T-cell (primary cell): ENCODE data around the gene RALGAPB. TPM values are rescaled to one million over a fixed set of nuclear protein-coding genes. Genes with fewer than 3 reads are reported as not detected.

Experiments used
- ATAC-seq, 4 experiments: fragments of 200-7000 bp in 3 of 4; fragments of 150-1000 bp in 1 of 4; cut with Tn5 transposase; replicated peaks in 1 of 4; 1 replicate in 3 of 4; 2 replicates in 1 of 4; pipeline ENCODE4 v1.10.0; 2021; ENCODE audit warnings: moderate library complexity in 3 of 4, mild to moderate bottlenecking in 2 of 4, moderate number of reproducible peaks in 1 of 4
- CTCF ChIA-PET, 2 donors: fragments of 300-600 bp; sonication (Branson Sonifier 250); formaldehyde crosslinking; loops; one replicate each; lab custom pipeline; 2022; ENCODE audit warnings: antibody characterized with exemption in 2 of 2; lab: Charles Lee
- POLR2A ChIA-PET, 2 donors: fragments of 300-600 bp; sonication (Branson Sonifier 250); formaldehyde crosslinking; loops; one replicate each; lab custom pipeline; 2022; ENCODE audit warnings: antibody characterized with exemption in 2 of 2; lab: Charles Lee
- DNase-seq, 35 experiments: peaks; one replicate each; pipeline versions ENCODE4 v3.0.0 to v3.0.0-alpha.2; 2013 to 2023
- H3K27ac ChIP-seq: one replicate; pipeline ENCODE4 v1.5.1; 2013; ENCODE audit warnings: low read length
- H3K27me3 ChIP-seq, 2 experiments: replicated peaks in 1 of 2; 1 replicate in 1 of 2; 2 replicates in 1 of 2; pipeline versions ENCODE4 v1.6.1 to v1.7.0; 2013; ENCODE audit warnings: low read length in 1 of 2, mixed read lengths in 1 of 2; ENCODE audit not compliant: control insufficient read depth in 2 of 2, insufficient read depth in 2 of 2; ENCODE audit errors: extremely low read depth in 1 of 2
- H3K36me3 ChIP-seq, 2 donors: 1 replicate in 1 of 2; 2 replicates in 1 of 2; pipeline versions ENCODE4 v1.6.1 to v1.7.0; 2013; ENCODE audit warnings: low read length in 1 of 2; ENCODE audit not compliant: control insufficient read depth in 2 of 2, insufficient read depth in 1 of 2; ENCODE audit errors: extremely low read depth in 1 of 2
- H3K4me1 ChIP-seq, 2 experiments: 1 replicate in 1 of 2; 2 replicates in 1 of 2; pipeline versions ENCODE4 v1.6.1 to v1.7.0; 2013; ENCODE audit warnings: low read length in 2 of 2, mixed read lengths in 1 of 2; ENCODE audit not compliant: insufficient read depth in 2 of 2, control insufficient read depth in 1 of 2; ENCODE audit errors: extremely low read depth in 1 of 2
- H3K4me3 ChIP-seq, 2 donors: 1 replicate in 1 of 2; 2 replicates in 1 of 2; pipeline versions ENCODE4 v1.5.1 to v1.7.0; 2013; ENCODE audit warnings: mild to moderate bottlenecking in 2 of 2, low read length in 1 of 2, moderate library complexity in 1 of 2; ENCODE audit not compliant: control insufficient read depth in 1 of 2; ENCODE audit errors: extremely low read depth in 1 of 2
- H3K9me3 ChIP-seq: 2 replicates; pipeline ENCODE4 v1.7.0; 2013
- H3K27ac Mint-ChIP-seq, 2 donors: one replicate each; pipeline ENCODE4 v1.8.0; 2020 to 2021; ENCODE audit warnings: mild to moderate bottlenecking in 2 of 2, mixed read lengths in 2 of 2
- H3K27me3 Mint-ChIP-seq, 2 donors: one replicate each; pipeline ENCODE4 v1.8.0; 2021 to 2022; ENCODE audit warnings: mixed read lengths in 2 of 2
- H3K36me3 Mint-ChIP-seq: one replicate; pipeline ENCODE4 v1.8.0; 2021; ENCODE audit warnings: mixed read lengths
- H3K4me1 Mint-ChIP-seq, 3 donors: one replicate each; pipeline ENCODE4 v1.8.0; 2020 to 2022; ENCODE audit warnings: mixed read lengths in 3 of 3, mild to moderate bottlenecking in 1 of 3
- H3K4me3 Mint-ChIP-seq, 3 donors: one replicate each; pipeline ENCODE4 v1.8.0; 2020 to 2022; ENCODE audit warnings: mild to moderate bottlenecking in 3 of 3, mixed read lengths in 3 of 3, moderate library complexity in 3 of 3
- H3K9me3 Mint-ChIP-seq, 3 donors: one replicate each; pipeline ENCODE4 v1.8.0; 2020 to 2022; ENCODE audit warnings: mixed read lengths in 3 of 3
- WGBS: methylation state at CpG from one replicate; pipeline ENCODE4 v1.1.5; 2013; ENCODE audit warnings: missing lambda C conversion rate; ENCODE audit not compliant: insufficient coverage; 5-methylcytosine and 5-hydroxymethylcytosine counted together
- total RNA-seq, 35 experiments: library from RNA in 6 of 35; stranded (reverse) in 6 of 35; fragments of 120-200 nt in 1 of 35; gene quantifications; one replicate each; pipeline versions ENCODE4 v1.2.1 to v1.2.4 and lab custom pipeline; 2013 to 2026

RALGAPB gene
- total RNA-seq, 5 donors from 2014 or later (not counting 1 experiment from before 2014, with no cell fraction given), result 42.7 to 50.1 (median 46.1) TPM

DNA sequence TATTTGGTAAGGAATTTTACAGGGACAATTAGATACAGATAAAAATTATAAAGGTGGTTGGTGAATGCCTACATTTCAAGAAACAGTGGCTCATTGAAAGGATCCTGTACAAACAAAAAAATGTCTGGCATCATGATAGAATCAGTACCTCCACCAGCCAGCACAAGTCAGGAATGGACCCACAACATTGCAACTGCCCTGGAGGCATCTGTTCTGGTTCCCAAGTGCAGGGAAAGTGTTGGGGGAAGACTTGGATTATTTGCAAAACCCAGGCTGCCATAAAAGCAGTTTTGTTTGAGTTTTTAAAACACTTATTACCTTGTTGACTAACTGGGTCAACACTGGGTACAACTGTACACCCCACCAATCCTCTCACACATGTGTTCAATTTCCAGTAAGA is 153.3 kb downstream of the RALGAPB start:
- Mint-ChIP-seq H3K4me3 (no peak overlapping the region), H3K9me3 (peaks cover 0 to 11% (median 4%) of the 10 kb centered on the region in 3 donors), H3K27ac (no peak overlapping the region), H3K27me3 (peaks cover 5 to 11% of the 10 kb centered on the region in 2 donors), H3K4me1 (no peaks in the 10 kb centered on the region), H3K36me3 (no peaks in the 10 kb centered on the region)
- no peak for ATAC-seq
- ChIA-PET CTCF (no interaction called here), POLR2A (no interaction called here)
- Histone ChIP-seq H3K36me3 (no peaks in the 10 kb centered on the region), H3K27ac (no peak overlapping the region), H3K4me1 (no peaks in the 10 kb centered on the region), H3K9me3 (no peaks in the 10 kb centered on the region), H3K27me3 (peaks cover 2 to 18% of the 10 kb centered on the region in 2 experiments), H3K4me3 (no peak overlapping the region)
- DNase-seq, result no peak

DNA sequence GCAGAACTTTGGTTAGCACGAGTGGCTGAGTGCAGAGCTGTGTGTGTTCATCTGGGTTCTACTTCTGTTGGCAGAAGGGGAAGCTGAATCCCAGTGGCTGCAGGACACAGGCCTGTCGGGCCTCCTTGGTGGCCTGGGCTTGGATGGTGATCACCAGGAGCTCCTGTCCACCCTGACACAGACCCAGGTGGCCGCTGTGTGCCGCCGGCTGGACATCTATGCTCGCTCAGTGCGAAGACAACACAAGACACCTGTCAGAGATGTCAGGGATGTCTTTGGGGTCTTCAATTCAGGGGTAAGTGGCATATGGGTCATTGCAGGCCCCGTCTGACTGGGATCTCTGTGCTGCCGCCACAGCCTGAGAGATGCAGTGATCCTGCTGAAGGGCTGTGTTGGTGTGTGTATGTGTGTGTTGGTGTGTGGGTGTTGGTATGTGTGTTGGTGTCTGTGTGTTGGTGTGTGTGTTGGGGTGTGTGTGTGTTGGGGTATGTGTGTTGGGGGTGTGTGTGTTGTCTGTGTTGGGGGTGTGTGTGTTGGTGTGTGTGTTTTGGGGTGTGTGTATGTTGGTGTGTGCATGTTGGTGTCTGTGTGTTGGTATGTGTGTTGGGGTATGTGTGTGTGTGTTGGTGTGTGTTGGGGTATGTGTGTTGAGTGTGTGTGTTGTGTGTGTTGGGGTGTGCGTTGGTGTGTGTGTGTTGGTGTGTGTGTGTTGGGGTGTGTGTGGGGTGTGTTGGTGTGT is 154.4 kb downstream of the RALGAPB start:
- ChIA-PET CTCF (no interaction called here), POLR2A (no interaction called here)
- no peaks in the 10 kb centered on the region for H3K36me3 Mint-ChIP-seq
- no peak overlapping the region for H3K4me3 Mint-ChIP-seq
- no peak overlapping the region for H3K4me3 ChIP-seq
- no peaks in the 10 kb centered on the region for H3K36me3 ChIP-seq
- 77% methylated on average over 6 of the region's 10 CpGs for WGBS
- DNase-seq (no peak), ATAC-seq (no peak)
- H3K9me3 ChIP-seq, result no peaks in the 10 kb centered on the region
- H3K4me1 ChIP-seq, result no peaks in the 10 kb centered on the region
- H3K4me1 Mint-ChIP-seq, result no peaks in the 10 kb centered on the region
- H3K27ac ChIP-seq, result no peak overlapping the region
- H3K27me3 Mint-ChIP-seq, result peaks cover 1 to 6% of the 10 kb centered on the region in 2 donors
- peaks cover 0 to 11% (median 4%) of the 10 kb centered on the region in 3 donors for H3K9me3 Mint-ChIP-seq
- H3K27me3 ChIP-seq, result peaks cover 0 to 18% of the 10 kb centered on the region in 2 experiments
- no peak overlapping the region for H3K27ac Mint-ChIP-seq

Other genes starting within 250 kb of the RALGAPB start
- not detected for gene KIAA1755, start 212.1 kb upstream of the RALGAPB start, total RNA-seq
- gene BPI, start 168.7 kb upstream of the RALGAPB start, total RNA-seq, result not detected
- under 1 TPM in 1 of 5 donors, not detected in 4; 0.32 TPM for gene LBP, start 126.4 kb upstream of the RALGAPB start, total RNA-seq
- 10 to 100 TPM; 46.7 to 77.9 (median 67.6) TPM for gene SNHG17, start 37.5 kb upstream of the RALGAPB start, total RNA-seq
- gene ADIG, start 108.4 kb downstream of the RALGAPB start, total RNA-seq, result not detected
- under 1 TPM in 1 of 5 donors, not detected in 4; 0.28 TPM for gene ARHGAP40, start 129.0 kb downstream of the RALGAPB start, total RNA-seq